Vagina (tissue), 2 donors: ENCODE results near the gene ITGAL.

Source experiments
- POLR2A ChIP-seq, 2 donors: fragments of 450-650 bp; IDR thresholded peaks; one replicate each; pipeline ENCODE4 v1.6.1; 2017; ENCODE audit warnings: antibody characterized with exemption in 2 of 2, mild to moderate bottlenecking in 2 of 2, moderate library complexity in 2 of 2
- POLR2AphosphoS5 ChIP-seq, 2 donors: sonication (generic); formaldehyde crosslinking; IDR thresholded peaks; one replicate each; pipeline ENCODE4 v1.9.0; 2017; ENCODE audit warnings: antibody characterized with exemption in 2 of 2, mild to moderate bottlenecking in 2 of 2, low read depth in 1 of 2; ENCODE audit not compliant: insufficient read depth in 1 of 2

DNA sequence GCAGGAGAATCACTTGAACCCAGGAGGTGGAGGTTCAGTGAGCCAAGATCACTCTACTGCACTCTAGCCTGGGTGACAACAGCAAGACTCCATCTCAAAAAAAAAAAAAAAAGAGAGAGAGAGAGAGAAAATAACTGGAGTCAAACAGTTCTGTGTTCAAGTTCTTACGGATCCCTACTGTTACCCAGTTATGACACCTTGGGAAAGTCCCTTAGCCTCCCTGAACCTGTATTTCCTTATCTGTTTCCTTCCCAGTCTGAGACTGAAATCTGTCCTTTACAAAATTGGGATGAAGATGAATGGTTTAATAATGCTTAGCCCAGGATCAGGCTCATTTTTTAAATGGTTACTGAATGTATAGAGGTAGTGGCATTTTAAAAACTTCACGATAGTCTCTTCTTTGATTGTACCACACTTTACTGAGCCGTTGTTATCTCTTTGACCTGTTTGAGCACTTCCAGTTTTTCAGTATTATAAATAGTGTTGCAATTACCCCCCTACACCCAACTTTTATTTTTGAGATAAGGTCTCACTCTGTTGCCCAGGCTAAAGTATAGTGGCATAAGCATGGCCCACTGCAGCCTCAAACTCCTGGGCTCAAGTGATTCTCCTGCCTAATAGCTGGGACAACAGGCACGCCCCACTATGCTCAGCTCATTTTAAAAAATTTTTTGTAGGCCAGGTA, 36.7 kb downstream of the ITGAL start:
- TF ChIP-seq POLR2A (IDR thresholded peaks at IDR 0.05): no peak
- no peak for TF ChIP-seq POLR2AphosphoS5 (IDR thresholded peaks at IDR 0.05; ENCODE audit: insufficient read depth in 1 of 2, low read depth in 1 of 2)
